ENCODE measurements around the gene OR2T35. TPM values are rescaled to one million over a fixed set of nuclear protein-coding genes. Genes with fewer than 3 reads are reported as not detected.

Gene OR2T35
- total RNA-seq, 1 experiment from 2014 or later, result not detected

DNA sequence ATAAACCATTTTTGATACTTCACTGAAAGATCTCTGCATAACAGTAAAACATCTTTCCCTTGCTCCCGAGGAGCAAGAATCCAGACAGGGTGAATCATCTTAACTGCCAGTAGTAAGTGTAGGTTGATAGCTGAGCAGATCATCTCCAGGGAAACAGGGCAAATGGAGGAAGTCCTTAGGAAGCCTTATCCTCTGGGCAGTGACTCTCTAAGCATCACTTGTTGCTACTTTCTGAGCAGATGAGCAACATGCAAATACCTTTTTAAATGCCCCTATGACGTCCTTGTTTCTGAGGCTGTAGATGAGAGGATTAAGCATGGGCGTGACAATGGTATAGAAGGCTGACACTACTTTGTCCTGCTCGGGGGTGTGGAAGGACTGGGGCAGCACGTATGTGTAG lies 19.1 kb downstream of the OR2T35 start:
- intact Hi-C loops (cut with micrococcal nuclease), result no loop called here
- CTCF ChIA-PET, result no interaction called here
- BruUV-seq (replicated peaks), result no TSS peak
- POLR2A ChIA-PET, result no interaction called here
- Histone ChIP-seq H3K27ac (ENCODE audit: low read depth, low read length) (no peak overlapping the region), H2AFZ (ENCODE audit: low read depth, low read length, poor library complexity, severe bottlenecking) (no peak overlapping the region), H3K4me3 (replicated peaks in 1 of 2; ENCODE audit: low read depth in 1 of 2, low read length in 2 of 2) (no peak overlapping the region), H3K9me2 (ENCODE audit: insufficient read depth) (no peaks in the 10 kb centered on the region), H3K9ac (ENCODE audit: low read length) (no peak overlapping the region), H3K36me3 (ENCODE audit: control insufficient read depth in 1 of 2, insufficient read depth in 2 of 2, low read length in 2 of 2) (no peaks in the 10 kb centered on the region), H3K27me3 (ENCODE audit: insufficient read depth, low read length) (no peaks in the 10 kb centered on the region), H4K20me1 (ENCODE audit: insufficient read depth) (no peaks in the 10 kb centered on the region), H3K4me1 (ENCODE audit: control insufficient read depth in 1 of 2, insufficient read depth in 2 of 2, low read length in 2 of 2) (no peaks in the 10 kb centered on the region), H3K4me2 (ENCODE audit: low read length) (no peak overlapping the region), H3K79me2 (ENCODE audit: insufficient read depth, low read length) (no peaks in the 10 kb centered on the region), H3K9me3 (ENCODE audit: control insufficient read depth in 1 of 2, insufficient read depth in 1 of 2, low read depth in 1 of 2, low read length in 2 of 2) (no peaks in the 10 kb centered on the region)
- RAD21 ChIA-PET (ENCODE audit: low non-redundant PET in 1 of 2, low total read pairs in 2 of 2, uncharacterized antibody in 2 of 2, unreplicated experiment in 2 of 2), result no interaction called here
- TF ChIP-seq FOSL1 (IDR thresholded peaks at IDR 0.05; ENCODE audit: low read depth) (no peak), POLR2AphosphoS5 (IDR thresholded peaks at IDR 0.05; ENCODE audit: low read depth, low read length) (no peak), SP1 (IDR thresholded peaks at IDR 0.05; ENCODE audit: low read depth) (no peak), CBX3 (IDR thresholded peaks at IDR 0.05; ENCODE audit: low read depth) (no peak), ZFX (IDR thresholded peaks at IDR 0.05) (no peak), ATF3 (IDR thresholded peaks at IDR 0.05) (no peak), ELF1 (IDR thresholded peaks at IDR 0.05; ENCODE audit: borderline replicate concordance, low read depth) (no peak), JUND (IDR thresholded peaks at IDR 0.05) (no peak)
- ATAC-seq (no peak), DNase-seq (ENCODE audit: low read depth, low spot score) (no peak)

GRCh38 chr1:248625166-248625565 lies 19.9 kb downstream of the OR2T35 start:
- TF ChIP-seq CEBPB (IDR thresholded peaks at IDR 0.05; ENCODE audit: low read depth) (no peak), RAD21 (IDR thresholded peaks at IDR 0.05; ENCODE audit: low read depth) (no peak), EZH2 (IDR thresholded peaks at IDR 0.05) (no peak)
- H3K9me2 ChIP-seq (ENCODE audit: insufficient read depth), result no peaks in the 10 kb centered on the region
- no peak overlapping the region for H2AFZ ChIP-seq (ENCODE audit: low read depth, low read length, poor library complexity, severe bottlenecking)
- ChIA-PET POLR2A (no interaction called here), CTCF (no interaction called here), RAD21 (ENCODE audit: low non-redundant PET in 1 of 2, low total read pairs in 2 of 2, uncharacterized antibody in 2 of 2, unreplicated experiment in 2 of 2) (no interaction called here)
- no peaks in the 10 kb centered on the region for H3K9me3 ChIP-seq (ENCODE audit: control insufficient read depth in 1 of 2, insufficient read depth in 1 of 2, low read depth in 1 of 2, low read length in 2 of 2)
- no peak for ATAC-seq
- H3K27me3 ChIP-seq (ENCODE audit: insufficient read depth, low read length), result no peaks in the 10 kb centered on the region
- H3K9ac ChIP-seq (ENCODE audit: low read length), result no peak overlapping the region
- BruUV-seq (replicated peaks), result no TSS peak
- no peaks in the 10 kb centered on the region for H4K20me1 ChIP-seq (ENCODE audit: insufficient read depth)
- DNase-seq (ENCODE audit: low read depth, low spot score), result no peak
- intact Hi-C loops (cut with micrococcal nuclease), result no loop called here
- H3K36me3 ChIP-seq (ENCODE audit: control insufficient read depth in 1 of 2, insufficient read depth in 2 of 2, low read length in 2 of 2), result no peaks in the 10 kb centered on the region
- no peaks in the 10 kb centered on the region for H3K4me1 ChIP-seq (ENCODE audit: control insufficient read depth in 1 of 2, insufficient read depth in 2 of 2, low read length in 2 of 2)
- H3K27ac ChIP-seq (ENCODE audit: low read depth, low read length), result no peak overlapping the region
- H3K4me3 ChIP-seq (replicated peaks in 1 of 2; ENCODE audit: low read depth in 1 of 2, low read length in 2 of 2), result no peak overlapping the region
- H3K4me2 ChIP-seq (ENCODE audit: low read length), result no peak overlapping the region
- no peaks in the 10 kb centered on the region for H3K79me2 ChIP-seq (ENCODE audit: insufficient read depth, low read length)
